ENCODE measurements around the gene ZNF700.
"Not testable (repeated sequence)": the region's sequence is repeated elsewhere in the genome, so short reads cannot be mapped to it uniquely, and the experiment has no call there.

ZNF700 gene

GRCh38 chr19:11941361-11941887 is 16.5 kb downstream of the ZNF700 start:
- not testable (repeated sequence) for DNase-seq

- DNase-seq, result no peak
These were observed 17.3 kb downstream of the ZNF700 start for GRCh38 chr19:11942008-11942842.

GRCh38 chr19:11942843-11943108 is 17.9 kb downstream of the ZNF700 start:
- no peak for DNase-seq

GRCh38 chr19:11944656-11945055 is 19.7 kb downstream of the ZNF700 start:
- no peak for DNase-seq

- DNase-seq, result no peak
These were observed 23.7 kb downstream of the ZNF700 start for GRCh38 chr19:11948646-11949045.

- DNase-seq, result no peak
These were observed 24.3 kb downstream of the ZNF700 start for GRCh38 chr19:11949201-11949600.

GRCh38 chr19:11949614-11950080 is 24.7 kb downstream of the ZNF700 start:
- DNase-seq, result not testable (repeated sequence)

- no peak for DNase-seq
These were observed 25.4 kb downstream of the ZNF700 start for GRCh38 chr19:11950312-11950711.

- peak; percentile 58 to 70 for DNase-seq
These were observed 38.9 kb downstream of the ZNF700 start for GRCh38 chr19:11963566-11964355.

GRCh38 chr19:11964496-11964857 is 39.6 kb downstream of the ZNF700 start:
- no peak for DNase-seq

GRCh38 chr19:11964858-11965645 is 40.1 kb downstream of the ZNF700 start, which contains the start of gene ZNF763:
TSS of gene ZNF763 (plus strand) at chr19:11965040. CDS start at chr19:11965209, 169 bp downstream.
- DNase-seq, result peak; percentile 88 to 89

- DNase-seq, result no peak
These were observed 45.3 kb downstream of the ZNF700 start for GRCh38 chr19:11970174-11970573.

- DNase-seq, result no peak
These were observed 46.1 kb downstream of the ZNF700 start for GRCh38 chr19:11971041-11971440.

GRCh38 chr19:11973019-11973810 is 48.3 kb downstream of the ZNF700 start:
- no peak for DNase-seq

- DNase-seq, result no peak
These were observed 53.7 kb downstream of the ZNF700 start for GRCh38 chr19:11978492-11979100.

- no peak for DNase-seq
These were observed 54.6 kb downstream of the ZNF700 start for GRCh38 chr19:11979527-11979926.

- DNase-seq, result no peak
These were observed 57.6 kb downstream of the ZNF700 start for GRCh38 chr19:11982526-11982925.

- DNase-seq, result no peak
These were observed 60.1 kb downstream of the ZNF700 start for GRCh38 chr19:11984986-11985385.

- no peak for DNase-seq
These were observed 61.8 kb downstream of the ZNF700 start for GRCh38 chr19:11986754-11987153.

GRCh38 chr19:11987405-11988281 is 62.7 kb downstream of the ZNF700 start:
- DNase-seq, result peak; percentile 97

GRCh38 chr19:11989112-11989456 is 64.2 kb downstream of the ZNF700 start:
- no peak for DNase-seq

All from Kasumi-1 (cell line).